A549 (cell line): ENCODE results near the gene FOXJ3.

ENCODE experiments used
- EP300 ChIP-seq, 2 experiments: fragments of >200 bp; sonication (Bioruptor Twin); formaldehyde crosslinking; IDR thresholded peaks; 2 replicates in 1 of 2; 3 replicates in 1 of 2; pipeline ENCODE4 v1.6.1; 2016 to 2017
- TF ChIP-seq, protein P1 (sequence below): fragments of >200 bp; sonication (Bioruptor Twin); formaldehyde crosslinking; IDR thresholded peaks from 3 replicates; pipeline ENCODE4 v1.5.1; 2016

GRCh38 chr1:42152907-42153600 lies 182.0 kb downstream of the FOXJ3 start, which contains the start of gene GUCA2B:
- no peak for TF ChIP-seq EP300 (IDR thresholded peaks at IDR 0.05)
- TF ChIP-seq, protein P1, sequence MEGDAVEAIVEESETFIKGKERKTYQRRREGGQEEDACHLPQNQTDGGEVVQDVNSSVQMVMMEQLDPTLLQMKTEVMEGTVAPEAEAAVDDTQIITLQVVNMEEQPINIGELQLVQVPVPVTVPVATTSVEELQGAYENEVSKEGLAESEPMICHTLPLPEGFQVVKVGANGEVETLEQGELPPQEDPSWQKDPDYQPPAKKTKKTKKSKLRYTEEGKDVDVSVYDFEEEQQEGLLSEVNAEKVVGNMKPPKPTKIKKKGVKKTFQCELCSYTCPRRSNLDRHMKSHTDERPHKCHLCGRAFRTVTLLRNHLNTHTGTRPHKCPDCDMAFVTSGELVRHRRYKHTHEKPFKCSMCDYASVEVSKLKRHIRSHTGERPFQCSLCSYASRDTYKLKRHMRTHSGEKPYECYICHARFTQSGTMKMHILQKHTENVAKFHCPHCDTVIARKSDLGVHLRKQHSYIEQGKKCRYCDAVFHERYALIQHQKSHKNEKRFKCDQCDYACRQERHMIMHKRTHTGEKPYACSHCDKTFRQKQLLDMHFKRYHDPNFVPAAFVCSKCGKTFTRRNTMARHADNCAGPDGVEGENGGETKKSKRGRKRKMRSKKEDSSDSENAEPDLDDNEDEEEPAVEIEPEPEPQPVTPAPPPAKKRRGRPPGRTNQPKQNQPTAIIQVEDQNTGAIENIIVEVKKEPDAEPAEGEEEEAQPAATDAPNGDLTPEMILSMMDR, result no peak
